TTC549 (cell line): ENCODE results near the gene COX6B2.
"Not testable (repeated sequence)": the region's sequence is repeated elsewhere in the genome, so short reads cannot be mapped to it uniquely, and the experiment has no call there.

Experiments used
- FAIRE-seq: peaks from 2 replicates; lab custom pipeline; 2012; peaks lifted over from hg19 to GRCh38; lab: Jason Lieb, UNC

The COX6B2 gene

DNA sequence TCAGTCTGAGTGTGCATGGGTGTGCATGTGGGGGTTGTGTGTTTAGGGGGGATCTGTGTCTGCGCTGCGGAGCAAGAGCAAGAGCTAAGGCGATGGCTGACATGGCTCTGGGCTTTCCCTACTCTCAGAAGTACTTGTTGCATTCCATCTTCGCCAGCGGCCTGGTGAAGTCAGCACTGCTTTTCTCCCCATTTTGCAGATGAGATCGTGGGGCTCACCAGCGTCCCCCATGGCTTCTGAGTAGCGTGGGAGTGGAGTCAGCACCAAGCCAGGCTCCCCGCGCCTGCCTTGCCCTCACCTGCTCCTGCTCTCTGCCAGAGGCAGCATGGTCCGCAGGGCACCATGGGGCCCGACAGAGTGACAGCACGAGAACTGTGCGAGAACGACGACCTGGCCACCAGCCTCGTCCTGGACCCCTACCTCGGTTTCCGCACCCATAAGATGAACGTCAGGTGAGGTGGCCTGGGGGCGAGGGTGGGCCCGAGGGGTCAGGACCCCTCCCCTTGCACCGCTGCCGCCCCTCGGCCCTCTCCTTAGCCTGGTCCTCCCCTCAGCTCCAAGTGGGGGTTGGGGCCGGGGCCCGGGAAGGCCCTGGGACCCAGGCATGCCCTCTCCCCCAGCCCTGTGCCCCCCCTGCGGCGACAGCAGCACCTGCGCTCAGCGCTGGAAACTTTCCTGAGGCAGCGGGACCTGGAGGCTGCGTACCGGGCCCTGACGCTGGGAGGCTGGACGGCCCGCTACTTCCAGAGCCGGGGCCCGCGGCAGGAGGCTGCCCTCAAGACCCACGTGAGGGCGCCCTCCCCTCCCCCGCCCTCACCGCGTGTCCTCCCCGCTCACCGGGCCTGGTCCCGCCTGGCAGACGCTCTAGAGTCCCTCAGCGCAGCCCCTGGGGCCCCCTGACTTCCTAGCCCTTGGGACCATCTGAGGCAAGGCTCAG is 12.7 kb downstream of the COX6B2 start:
- FAIRE-seq, result no peak

DNA sequence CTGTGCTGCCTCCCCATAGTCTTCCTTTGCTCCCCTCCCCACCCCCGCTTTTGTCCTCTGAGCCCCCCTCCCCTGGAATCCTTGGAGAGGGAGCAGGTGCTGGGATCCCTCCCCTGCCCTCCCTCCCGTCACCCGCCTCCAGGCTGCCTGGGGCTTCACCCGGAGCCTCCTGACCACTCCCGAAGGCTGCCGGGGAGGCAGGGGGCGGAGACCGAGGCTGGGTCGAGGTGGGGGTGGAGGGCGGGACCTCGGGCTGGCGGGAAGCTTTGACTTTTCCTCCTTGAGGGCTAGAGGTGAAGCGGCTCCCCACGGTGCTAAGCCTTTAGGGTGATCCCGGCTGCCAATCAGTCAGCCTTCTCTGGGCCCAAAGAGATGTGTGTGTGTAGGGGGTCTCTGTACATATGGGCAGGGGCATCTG is 13.3 kb downstream of the COX6B2 start:
- no peak for FAIRE-seq

GRCh38 chr19:55340784-55341147 is 13.8 kb downstream of the COX6B2 start:
- FAIRE-seq, result no peak

GRCh38 chr19:55339889-55340783 is 14.4 kb downstream of the COX6B2 start:
- no peak for FAIRE-seq

DNA sequence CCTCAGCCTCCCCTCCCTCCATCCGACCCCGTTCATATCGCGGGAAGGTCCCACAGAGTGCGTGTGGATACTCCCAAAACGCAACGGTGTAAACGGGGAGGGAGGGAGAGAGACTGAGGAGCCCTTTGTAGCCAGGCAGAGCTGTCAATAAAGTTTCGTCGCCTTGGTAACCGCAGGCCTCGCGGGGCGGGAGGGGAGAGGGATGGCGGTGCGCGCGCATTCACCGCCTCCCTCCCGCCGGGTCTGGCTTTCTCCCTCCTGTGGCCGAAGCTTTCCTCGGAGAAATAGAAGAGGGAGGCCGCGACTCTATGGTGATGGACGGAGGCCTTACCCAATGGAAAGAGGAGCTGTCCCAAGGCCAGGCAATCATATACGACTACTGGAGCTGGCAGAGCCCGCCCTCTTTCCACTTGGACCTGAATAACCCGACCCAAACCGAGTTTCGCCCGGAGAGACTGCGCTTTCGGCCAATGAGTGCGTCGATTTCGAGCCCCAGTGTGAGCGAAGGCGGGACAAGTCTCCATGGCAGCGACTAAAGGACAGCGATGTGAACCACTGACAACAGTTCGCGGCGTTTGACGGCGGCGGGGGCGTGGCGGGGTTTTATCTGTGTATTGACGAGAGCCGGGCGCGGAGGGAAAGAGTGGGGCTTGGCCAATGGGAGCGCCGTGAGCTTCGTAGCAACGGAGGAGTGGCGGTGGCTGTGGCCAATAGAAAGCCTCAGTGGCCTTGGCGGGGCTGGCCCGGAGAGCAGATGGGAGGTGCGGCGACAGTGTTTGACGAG is 15.2 kb downstream of the COX6B2 start, which contains the start of gene KMT5C:
Gene KMT5C (plus strand): TSS at position 772 of the 784 bp plus-strand sequence. CDS start 2,061 bp downstream, outside the sequence.
- peak; percentile 98 for FAIRE-seq

GRCh38 chr19:55336101-55336500 is 18.4 kb downstream of the COX6B2 start:
- FAIRE-seq, result no peak

- no peak for FAIRE-seq
These were observed 20.6 kb downstream of the COX6B2 start for GRCh38 chr19:55333870-55334269.

- not testable (repeated sequence) for FAIRE-seq
These were observed 24.7 kb downstream of the COX6B2 start for GRCh38 chr19:55329791-55330190.

DNA sequence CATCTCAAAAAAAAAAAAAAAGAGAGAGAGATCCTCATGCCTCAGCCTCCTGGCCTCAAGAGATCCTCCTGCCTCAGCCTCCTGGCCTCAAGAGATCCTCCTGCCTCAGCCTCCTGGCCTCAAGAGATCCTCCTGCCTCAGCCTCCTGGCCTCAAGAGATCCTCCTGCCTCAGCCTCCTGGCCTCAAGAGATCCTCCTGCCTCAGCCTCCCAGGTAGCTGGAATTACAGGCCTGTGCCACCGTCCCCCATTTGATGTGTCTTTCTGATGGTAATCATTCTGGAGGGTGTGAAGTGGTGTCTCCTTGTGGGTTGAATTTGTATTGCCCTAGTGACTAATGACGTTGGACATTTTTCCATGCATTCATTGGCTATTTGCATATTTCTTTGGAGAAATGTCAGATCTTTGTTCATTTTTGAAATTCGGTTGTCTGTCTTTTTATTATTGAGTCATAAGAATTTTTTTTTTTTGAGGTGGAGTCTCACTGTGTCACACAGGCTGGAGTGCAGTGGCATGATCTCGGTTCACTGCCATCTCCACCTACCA is 25.7 kb downstream of the COX6B2 start:
- not testable (repeated sequence) for FAIRE-seq

GRCh38 chr19:55325172-55325571 is 29.3 kb downstream of the COX6B2 start, which contains the start of gene TMEM150B:
Gene TMEM150B, minus strand, starts transcription at chr19:55325341. Its CDS starts 4,305 bp downstream, at chr19:55321036.
- FAIRE-seq, result no peak

DNA sequence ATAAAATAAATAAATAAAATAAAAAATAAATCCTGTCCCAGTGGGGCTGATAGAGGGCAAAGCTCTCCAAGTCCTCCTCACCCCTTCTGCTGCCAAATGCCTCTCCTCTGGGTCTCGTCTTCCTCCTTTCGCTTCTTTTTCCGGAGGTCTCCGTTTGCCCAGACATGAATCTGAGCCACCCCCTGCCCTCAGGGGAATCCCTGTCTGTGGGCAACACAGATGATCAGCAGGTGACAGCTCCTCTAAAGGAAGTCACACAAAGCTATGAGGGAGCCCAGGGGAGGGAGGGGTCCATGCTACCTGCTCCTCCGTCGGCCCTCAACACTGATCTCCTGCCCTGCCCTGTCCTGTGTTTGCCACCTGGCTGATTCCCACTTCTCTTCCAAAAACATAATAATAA is 29.9 kb downstream of the COX6B2 start:
- FAIRE-seq, result no peak

DNA sequence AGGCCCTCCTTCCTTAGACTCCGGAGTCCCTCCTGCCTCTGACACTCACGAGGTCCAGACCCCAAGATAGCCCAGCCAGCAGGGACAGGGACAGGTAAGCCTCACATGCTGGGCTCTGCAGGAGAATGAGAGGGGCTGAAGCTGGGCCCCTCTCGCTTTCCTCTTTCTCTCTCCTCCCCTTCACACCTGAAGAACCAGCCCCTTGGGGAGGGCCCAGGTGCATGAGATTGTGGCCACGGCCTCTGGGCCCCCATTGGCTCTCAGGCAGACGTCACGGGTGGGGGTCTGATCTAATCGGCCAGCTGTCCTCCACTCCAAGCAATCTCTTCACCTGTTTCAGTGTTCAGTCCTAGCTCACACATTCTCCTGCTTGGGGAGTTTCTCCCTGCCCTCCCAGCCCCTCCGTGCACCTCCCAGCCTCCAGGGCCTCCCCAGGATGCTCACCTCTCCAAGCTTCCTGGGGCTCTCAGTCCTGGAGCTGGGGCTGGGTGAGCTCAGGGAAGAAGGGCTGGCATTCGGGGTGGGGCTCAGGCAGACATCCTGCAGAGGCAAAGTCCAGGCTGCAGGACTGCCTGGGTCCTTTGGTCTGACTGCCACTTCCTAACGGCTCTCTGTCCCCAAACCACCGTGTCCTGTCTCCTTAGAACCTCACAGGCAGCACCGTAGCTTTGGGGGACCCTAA is 32.2 kb downstream of the COX6B2 start:
- no peak for FAIRE-seq

DNA sequence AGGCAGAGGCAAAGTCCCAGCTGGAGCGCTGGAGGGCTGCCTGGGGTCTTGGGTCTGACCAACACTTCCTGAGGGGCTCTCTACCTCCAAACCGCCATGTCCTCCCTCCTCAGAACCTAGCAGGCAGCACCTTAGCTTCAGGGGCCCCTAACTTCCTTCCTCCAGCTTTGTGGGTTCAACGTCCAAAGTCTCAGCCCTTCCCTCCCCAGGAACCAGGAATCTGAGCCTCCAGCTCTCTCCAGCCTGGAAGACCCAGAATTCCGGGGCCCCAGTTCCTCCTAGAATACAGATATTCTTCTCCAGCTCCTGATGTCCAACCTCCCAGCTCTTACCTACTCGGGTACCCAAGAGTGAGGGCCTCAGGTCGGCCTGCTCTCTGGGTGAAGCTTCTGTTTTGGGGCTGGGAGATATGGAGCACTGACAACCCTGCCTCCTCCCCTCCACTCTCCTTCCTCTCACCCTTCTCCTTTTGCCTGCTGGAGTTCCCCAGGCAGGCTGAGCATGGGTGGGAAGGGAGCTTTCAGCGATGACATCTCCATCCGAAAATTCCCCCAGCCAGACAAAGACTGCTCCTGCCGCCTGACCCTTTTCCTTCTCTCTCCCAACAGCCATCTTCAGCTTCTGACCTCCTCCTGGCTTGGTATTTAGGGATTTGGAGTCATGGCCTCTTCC is 32.9 kb downstream of the COX6B2 start:
- FAIRE-seq, result no peak

GRCh38 chr19:55320844-55321419 is 33.6 kb downstream of the COX6B2 start:
- no peak for FAIRE-seq

DNA sequence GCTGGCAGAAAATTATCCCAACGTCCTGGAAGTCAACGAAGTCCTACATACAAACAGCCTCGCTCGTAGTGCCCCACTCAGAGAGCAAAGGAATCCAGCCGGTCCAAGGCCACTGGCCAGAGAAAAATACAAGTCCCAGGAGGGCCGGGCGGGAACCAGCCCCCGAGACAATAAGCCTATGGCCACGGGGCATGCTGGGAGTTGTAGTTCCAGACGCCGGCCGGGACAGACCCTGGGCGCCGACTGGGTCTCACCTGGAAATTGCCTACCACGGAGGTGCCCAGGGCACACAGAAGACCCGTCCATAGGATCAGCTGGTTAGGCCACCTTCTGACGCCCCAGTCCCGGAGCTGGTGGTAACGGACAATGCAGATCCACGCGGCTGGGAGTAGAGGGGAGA is 34.7 kb downstream of the COX6B2 start:
- FAIRE-seq, result no peak

GRCh38 chr19:55316646-55317045 is 37.9 kb downstream of the COX6B2 start:
- FAIRE-seq, result no peak

DNA sequence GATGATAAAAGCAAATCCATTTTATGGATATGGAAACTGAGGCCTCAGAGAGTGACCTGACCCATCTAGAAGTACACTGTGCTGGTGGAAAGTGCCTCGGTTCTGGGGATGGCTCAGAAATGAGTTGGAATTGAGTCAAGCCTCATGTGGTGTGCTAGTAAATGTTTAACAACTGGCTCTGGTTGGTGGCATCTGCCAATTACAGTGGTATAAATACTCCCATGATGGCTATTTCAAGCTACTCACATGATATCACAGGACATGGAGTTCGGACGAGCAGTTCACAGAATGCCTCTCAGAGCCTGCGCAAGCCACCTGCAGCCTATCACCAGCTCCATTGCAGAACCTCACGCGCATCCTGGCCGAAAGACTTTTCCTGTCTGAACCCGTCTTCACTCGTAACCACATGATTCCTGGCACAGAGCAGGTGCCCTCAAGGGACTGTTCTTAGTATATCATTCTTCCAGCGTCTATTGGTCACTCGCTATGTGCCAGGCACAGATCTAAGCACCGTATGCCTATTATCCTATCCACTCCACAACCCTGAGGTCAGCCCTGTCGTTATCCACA is 38.5 kb downstream of the COX6B2 start:
- no peak for FAIRE-seq

- FAIRE-seq, result no peak
These were observed 40.1 kb downstream of the COX6B2 start for GRCh38 chr19:55314396-55314795.

DNA sequence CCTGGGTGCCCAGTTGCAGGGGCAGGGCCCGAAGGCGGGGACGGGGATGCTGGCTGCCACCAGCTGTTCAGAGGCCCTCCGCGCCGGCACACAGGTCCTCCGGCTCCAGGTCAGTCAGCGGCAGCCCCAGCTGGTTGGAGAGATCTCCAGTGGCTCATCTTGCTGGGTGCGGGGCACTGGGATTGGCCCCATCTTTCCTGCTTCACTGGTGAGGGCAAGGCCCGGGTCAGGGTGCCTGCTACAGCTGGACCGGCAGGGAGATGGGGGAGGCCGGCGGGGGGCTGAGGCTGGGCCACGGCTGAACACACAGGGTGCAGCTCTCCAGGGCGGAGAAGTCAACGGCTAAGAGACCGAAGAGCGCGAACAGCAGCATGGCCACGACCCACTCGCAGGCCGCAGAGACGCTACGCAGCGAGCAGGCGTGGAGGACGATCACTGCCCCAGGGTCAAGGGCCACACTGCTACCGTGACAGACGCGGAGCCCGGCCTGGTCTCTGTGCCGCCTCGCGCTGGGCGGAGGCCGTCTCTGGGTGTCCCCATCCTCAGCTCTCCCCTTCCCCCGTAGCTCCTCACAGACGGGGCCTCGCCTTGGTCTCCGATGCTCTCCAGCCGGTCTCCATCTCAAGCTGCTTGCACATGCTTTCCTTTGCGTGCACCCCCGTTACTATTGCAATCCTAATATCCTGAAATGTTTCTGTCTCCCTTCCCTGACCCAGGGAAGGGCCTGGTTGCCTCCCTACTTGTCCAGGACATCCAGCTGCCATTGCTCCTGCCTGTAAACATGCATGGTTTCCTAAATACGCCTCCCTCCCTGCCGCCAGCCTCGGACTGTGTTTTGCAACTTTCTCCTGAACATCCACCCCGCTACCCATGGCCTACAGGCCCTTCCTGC is 41.7 kb downstream of the COX6B2 start:
- no peak for FAIRE-seq
